GM21576 (cell line): ENCODE data around the gene SLC45A3.

Experiments
- ATAC-seq: cut with Tn5 transposase; IDR thresholded peaks from one replicate; pipeline ENCODE4 v1.9.1; 2021; ENCODE audit warnings: mild to moderate bottlenecking, moderate library complexity; ENCODE audit not compliant: unreplicated experiment

Gene SLC45A3

GRCh38 chr1:205701420-205701819 lies 21.1 kb upstream of the SLC45A3 start:
- no peak for ATAC-seq

GRCh38 chr1:205700865-205701401 lies 20.6 kb upstream of the SLC45A3 start:
- ATAC-seq, result no peak

GRCh38 chr1:205699416-205699815 lies 19.1 kb upstream of the SLC45A3 start:
- ATAC-seq, result no peak

- ATAC-seq, result no peak
Measured at GRCh38 chr1:205698921-205699320, 18.6 kb upstream of the SLC45A3 start.

GRCh38 chr1:205693421-205693991 lies 13.2 kb upstream of the SLC45A3 start:
- ATAC-seq, result no peak

GRCh38 chr1:205692423-205692822 lies 12.1 kb upstream of the SLC45A3 start:
- no peak for ATAC-seq

GRCh38 chr1:205690122-205690756 lies 9.9 kb upstream of the SLC45A3 start:
- no peak for ATAC-seq

- no peak for ATAC-seq
Measured at GRCh38 chr1:205689479-205689878, 9.2 kb upstream of the SLC45A3 start.

GRCh38 chr1:205688171-205689080 lies 8.1 kb upstream of the SLC45A3 start:
- ATAC-seq, result no peak

- no peak for ATAC-seq
Measured at GRCh38 chr1:205687242-205687641, 6.9 kb upstream of the SLC45A3 start.

- ATAC-seq, result no peak
Measured at GRCh38 chr1:205681364-205681763, 1.1 kb upstream of the SLC45A3 start.

GRCh38 chr1:205678286-205679111 lies 1.8 kb downstream of the SLC45A3 start:
- no peak for ATAC-seq

GRCh38 chr1:205677167-205677566 lies 3.1 kb downstream of the SLC45A3 start:
- no peak for ATAC-seq

GRCh38 chr1:205676597-205676996 lies 3.7 kb downstream of the SLC45A3 start:
- ATAC-seq, result no peak

- ATAC-seq, result no peak
Measured at GRCh38 chr1:205676002-205676401, 4.3 kb downstream of the SLC45A3 start.

GRCh38 chr1:205675247-205675646 lies 5.1 kb downstream of the SLC45A3 start:
- no peak for ATAC-seq

- ATAC-seq, result no peak
Measured at GRCh38 chr1:205672970-205673369, 7.3 kb downstream of the SLC45A3 start.

GRCh38 chr1:205672395-205672889 lies 7.9 kb downstream of the SLC45A3 start:
- ATAC-seq, result no peak

GRCh38 chr1:205670611-205671430 lies 9.5 kb downstream of the SLC45A3 start:
- ATAC-seq, result no peak

GRCh38 chr1:205670150-205670446 lies 10.2 kb downstream of the SLC45A3 start:
- no peak for ATAC-seq
